GM19467 (cell line): ENCODE measurements around the gene IL17RA.
"Not testable (repeated sequence)": the region's sequence is repeated elsewhere in the genome, so short reads cannot be mapped to it uniquely, and the experiment has no call there.

Experiments
- ATAC-seq: cut with Tn5 transposase; IDR thresholded peaks from one replicate; pipeline ENCODE4 v1.9.1; 2021; ENCODE audit warnings: mild to moderate bottlenecking, moderate library complexity; ENCODE audit not compliant: unreplicated experiment

IL17RA gene

GRCh38 chr22:17119481-17120202 lies 34.8 kb downstream of the IL17RA start:
- no peak for ATAC-seq

- ATAC-seq: no peak
Measured at GRCh38 chr22:17120281-17120680, 35.5 kb downstream of the IL17RA start.

- ATAC-seq: no peak
Measured at GRCh38 chr22:17120711-17121232, 36.0 kb downstream of the IL17RA start.

- no peak for ATAC-seq
Measured at GRCh38 chr22:17121233-17122195, 36.7 kb downstream of the IL17RA start, which contains the start of gene TMEM121B. Gene TMEM121B (minus strand): TSS chr22:17121360. CDS start chr22:17121127, 233 bp downstream.

GRCh38 chr22:17130199-17130598 lies 45.4 kb downstream of the IL17RA start:
- no peak for ATAC-seq

- no peak for ATAC-seq
Measured at GRCh38 chr22:17131686-17132085, 46.9 kb downstream of the IL17RA start.

GRCh38 chr22:17132112-17132511 lies 47.3 kb downstream of the IL17RA start:
- ATAC-seq: no peak

GRCh38 chr22:17133137-17133536 lies 48.3 kb downstream of the IL17RA start:
- no peak for ATAC-seq

GRCh38 chr22:17135153-17135760 lies 50.5 kb downstream of the IL17RA start:
- ATAC-seq: no peak

GRCh38 chr22:17137170-17137569 lies 52.4 kb downstream of the IL17RA start:
- no peak for ATAC-seq

GRCh38 chr22:17137861-17138425 lies 53.1 kb downstream of the IL17RA start:
- ATAC-seq: no peak

- ATAC-seq: no peak
Measured at GRCh38 chr22:17138513-17138912, 53.7 kb downstream of the IL17RA start.

GRCh38 chr22:17140022-17140421 lies 55.2 kb downstream of the IL17RA start:
- no peak for ATAC-seq

GRCh38 chr22:17140826-17141766 lies 56.3 kb downstream of the IL17RA start:
- ATAC-seq: no peak

- no peak for ATAC-seq
Measured at GRCh38 chr22:17143101-17143500, 58.3 kb downstream of the IL17RA start.

GRCh38 chr22:17143826-17144225 lies 59.0 kb downstream of the IL17RA start:
- no peak for ATAC-seq

GRCh38 chr22:17145021-17145680 lies 60.4 kb downstream of the IL17RA start:
- no peak for ATAC-seq

GRCh38 chr22:17147458-17147857 lies 62.7 kb downstream of the IL17RA start:
- ATAC-seq: not testable (repeated sequence)
